SK-N-MC (cell line): Measurements from ENCODE around the gene TEKTIP1.

Experiments
- EZH2 ChIP-seq: fragments of 200-600 bp; sonication (generic); IDR thresholded peaks from one replicate; pipeline ENCODE4 v1.6.1; 2017; ENCODE audit warnings: antibody characterized with exemption
- POLR2AphosphoS5 ChIP-seq: IDR thresholded peaks from 2 replicates; pipeline ENCODE4 v1.6.1; 2012; ENCODE audit warnings: mild to moderate bottlenecking, low read depth, low read length, borderline replicate concordance

- TF ChIP-seq POLR2AphosphoS5 (peak; percentile 19; the same call in 1 of the 2 replicates), EZH2 (no peak)
Measured at GRCh38 chr19:3537438-3538240, 1.3 kb upstream of the TEKTIP1 start.
